ENCODE measurements around the gene GMDS. TPM values are rescaled to one million over a fixed set of nuclear protein-coding genes. Genes with fewer than 3 reads are reported as not detected.

GMDS gene
- polyA plus RNA-seq, 1 of the 3 experiments (the other 2 are of a cell fraction): 12.3 TPM

- Histone ChIP-seq H3K27ac (ENCODE audit: low read depth in 2 of 2, low read length in 1 of 2) (no peak overlapping the region), H3K9me2 (no peaks in the 10 kb centered on the region), H4K20me1 (ENCODE audit: insufficient read depth) (no peaks in the 10 kb centered on the region), H3F3A (replicated peaks; ENCODE audit: insufficient read depth) (no peaks in the 10 kb centered on the region), H3K9me3 (no peaks in the 10 kb centered on the region), H3K27me3 (ENCODE audit: insufficient read depth) (no peaks in the 10 kb centered on the region), H3K4me3 (ENCODE audit: low read depth in 2 of 2, low read length in 1 of 2) (no peak overlapping the region), H3K36me3 (replicated peaks in 1 of 2; ENCODE audit: control insufficient read depth in 1 of 2, insufficient read depth in 2 of 2, low read length in 1 of 2) (no peaks in the 10 kb centered on the region), H3K4me2 (no peak overlapping the region), H2AFZ (ENCODE audit: low read depth) (no peak overlapping the region), H3K9ac (no peak overlapping the region), H3K79me2 (ENCODE audit: insufficient read depth) (no peaks in the 10 kb centered on the region), H3K4me1 (ENCODE audit: control insufficient read depth in 1 of 2, insufficient read depth in 2 of 2, low read depth in 1 of 2, low read length in 1 of 2) (peaks cover 0 to 3% of the 10 kb centered on the region in 2 experiments; a peak in 1 of 4 replicates)
- ChIA-PET CTCF (interaction anchor here (1.3 kb wide), 2 partner anchors 18 to 357 kb away, joined by 3 to 4 read pairs; no protein-coding TSS in a partner anchor), POLR2A (no interaction called here)
- 83% methylated on average over 5 of the region's 5 CpGs for WGBS (ENCODE audit: low lambda C conversion rate)
- no peak for DNase-seq
- no peak for TF ChIP-seq CHD2 (IDR thresholded peaks at IDR 0.05; ENCODE audit: low read length, partially characterized antibody)
Measured at GRCh38 chr6:1747531-1747930, 497.9 kb downstream of the GMDS start.

GRCh38 chr6:1747003-1747402 lies 498.4 kb downstream of the GMDS start:
- Histone ChIP-seq H3K79me2 (ENCODE audit: insufficient read depth) (no peaks in the 10 kb centered on the region), H3F3A (replicated peaks; ENCODE audit: insufficient read depth) (no peaks in the 10 kb centered on the region), H3K27me3 (ENCODE audit: insufficient read depth) (no peaks in the 10 kb centered on the region), H3K4me2 (no peak overlapping the region), H2AFZ (ENCODE audit: low read depth) (no peak overlapping the region), H3K27ac (ENCODE audit: low read depth in 2 of 2, low read length in 1 of 2) (no peak overlapping the region), H3K9me3 (no peaks in the 10 kb centered on the region), H3K9ac (no peak overlapping the region), H3K9me2 (no peaks in the 10 kb centered on the region), H3K4me1 (ENCODE audit: control insufficient read depth in 1 of 2, insufficient read depth in 2 of 2, low read depth in 1 of 2, low read length in 1 of 2) (peaks cover 0 to 3% of the 10 kb centered on the region in 2 experiments; a peak in 1 of 4 replicates), H3K4me3 (ENCODE audit: low read depth in 2 of 2, low read length in 1 of 2) (no peak overlapping the region), H3K36me3 (replicated peaks in 1 of 2; ENCODE audit: control insufficient read depth in 1 of 2, insufficient read depth in 2 of 2, low read length in 1 of 2) (no peaks in the 10 kb centered on the region), H4K20me1 (ENCODE audit: insufficient read depth) (no peaks in the 10 kb centered on the region)
- POLR2A ChIA-PET: no interaction called here
- no peak for DNase-seq
- WGBS (ENCODE audit: low lambda C conversion rate): 82% methylated on average over 4 of the region's 4 CpGs
- CTCF ChIA-PET: interaction anchor here (1.3 kb wide), 1 partner anchor 358 kb away, joined by 3 read pairs; no protein-coding TSS in a partner anchor
- TF ChIP-seq FOXM1 (IDR thresholded peaks at IDR 0.05; ENCODE audit: low read depth) (no peak), FOSL2 (IDR thresholded peaks at IDR 0.05; ENCODE audit: borderline replicate concordance, low read depth) (no peak)

DNA sequence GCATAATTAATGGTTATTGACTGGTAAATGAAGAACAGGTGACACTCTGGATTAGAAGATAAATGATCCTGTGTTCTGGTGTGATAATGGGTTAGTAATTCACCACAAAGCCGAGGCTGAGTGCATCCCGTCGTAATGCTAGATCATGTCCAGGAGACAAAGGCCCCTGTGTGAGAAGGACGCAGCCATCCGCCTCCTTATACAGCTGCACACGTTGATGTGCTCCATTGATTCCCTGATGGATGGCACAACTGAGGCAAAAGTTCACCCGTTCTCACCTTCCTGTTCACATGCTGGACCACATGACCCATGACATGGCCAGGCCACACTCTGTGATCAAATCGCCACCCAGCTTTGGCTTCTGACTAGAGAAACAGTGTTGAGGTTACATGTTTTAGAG lies 499.6 kb downstream of the GMDS start:
- no peak overlapping the region for H3K9ac ChIP-seq
- WGBS (ENCODE audit: low lambda C conversion rate): 87% methylated on average over 8 of the region's 8 CpGs
- no peaks in the 10 kb centered on the region for H3K27me3 ChIP-seq (ENCODE audit: insufficient read depth)
- H2AFZ ChIP-seq (ENCODE audit: low read depth): no peak overlapping the region
- no peaks in the 10 kb centered on the region for H3K9me2 ChIP-seq
- H3F3A ChIP-seq (replicated peaks; ENCODE audit: insufficient read depth): no peaks in the 10 kb centered on the region
- H3K4me2 ChIP-seq: no peak overlapping the region
- ChIA-PET CTCF (no interaction called here), POLR2A (no interaction called here)
- H3K27ac ChIP-seq (ENCODE audit: low read depth in 2 of 2, low read length in 1 of 2): no peak overlapping the region
- no peaks in the 10 kb centered on the region for H3K9me3 ChIP-seq
- no peaks in the 10 kb centered on the region for H3K36me3 ChIP-seq (replicated peaks in 1 of 2; ENCODE audit: control insufficient read depth in 1 of 2, insufficient read depth in 2 of 2, low read length in 1 of 2)
- no peaks in the 10 kb centered on the region for H4K20me1 ChIP-seq (ENCODE audit: insufficient read depth)
- no peak overlapping the region for H3K4me3 ChIP-seq (ENCODE audit: low read depth in 2 of 2, low read length in 1 of 2)
- H3K79me2 ChIP-seq (ENCODE audit: insufficient read depth): no peaks in the 10 kb centered on the region
- no peak for DNase-seq
- peaks cover 0 to 3% of the 10 kb centered on the region in 2 experiments; a peak in 1 of 4 replicates for H3K4me1 ChIP-seq (ENCODE audit: control insufficient read depth in 1 of 2, insufficient read depth in 2 of 2, low read depth in 1 of 2, low read length in 1 of 2)
- TF ChIP-seq SIN3A (IDR thresholded peaks at IDR 0.05; ENCODE audit: borderline replicate concordance, low read depth, low read length): no peak
- no peak for TF ChIP-seq TEAD4 (IDR thresholded peaks at IDR 0.05; ENCODE audit: borderline replicate concordance, insufficient read depth)
- TF ChIP-seq RFX5 (IDR thresholded peaks at IDR 0.05; ENCODE audit: low read length): no peak
- no peak for TF ChIP-seq SMC3 (IDR thresholded peaks at IDR 0.05; ENCODE audit: low read depth, low read length)
- no peak for TF ChIP-seq GABPA (IDR thresholded peaks at IDR 0.05; ENCODE audit: low read depth)
- TF ChIP-seq NRF1 (IDR thresholded peaks at IDR 0.05; ENCODE audit: low read depth, low read length): no peak
- no peak for TF ChIP-seq JUND (IDR thresholded peaks at IDR 0.05)
- TF ChIP-seq, protein P1, sequence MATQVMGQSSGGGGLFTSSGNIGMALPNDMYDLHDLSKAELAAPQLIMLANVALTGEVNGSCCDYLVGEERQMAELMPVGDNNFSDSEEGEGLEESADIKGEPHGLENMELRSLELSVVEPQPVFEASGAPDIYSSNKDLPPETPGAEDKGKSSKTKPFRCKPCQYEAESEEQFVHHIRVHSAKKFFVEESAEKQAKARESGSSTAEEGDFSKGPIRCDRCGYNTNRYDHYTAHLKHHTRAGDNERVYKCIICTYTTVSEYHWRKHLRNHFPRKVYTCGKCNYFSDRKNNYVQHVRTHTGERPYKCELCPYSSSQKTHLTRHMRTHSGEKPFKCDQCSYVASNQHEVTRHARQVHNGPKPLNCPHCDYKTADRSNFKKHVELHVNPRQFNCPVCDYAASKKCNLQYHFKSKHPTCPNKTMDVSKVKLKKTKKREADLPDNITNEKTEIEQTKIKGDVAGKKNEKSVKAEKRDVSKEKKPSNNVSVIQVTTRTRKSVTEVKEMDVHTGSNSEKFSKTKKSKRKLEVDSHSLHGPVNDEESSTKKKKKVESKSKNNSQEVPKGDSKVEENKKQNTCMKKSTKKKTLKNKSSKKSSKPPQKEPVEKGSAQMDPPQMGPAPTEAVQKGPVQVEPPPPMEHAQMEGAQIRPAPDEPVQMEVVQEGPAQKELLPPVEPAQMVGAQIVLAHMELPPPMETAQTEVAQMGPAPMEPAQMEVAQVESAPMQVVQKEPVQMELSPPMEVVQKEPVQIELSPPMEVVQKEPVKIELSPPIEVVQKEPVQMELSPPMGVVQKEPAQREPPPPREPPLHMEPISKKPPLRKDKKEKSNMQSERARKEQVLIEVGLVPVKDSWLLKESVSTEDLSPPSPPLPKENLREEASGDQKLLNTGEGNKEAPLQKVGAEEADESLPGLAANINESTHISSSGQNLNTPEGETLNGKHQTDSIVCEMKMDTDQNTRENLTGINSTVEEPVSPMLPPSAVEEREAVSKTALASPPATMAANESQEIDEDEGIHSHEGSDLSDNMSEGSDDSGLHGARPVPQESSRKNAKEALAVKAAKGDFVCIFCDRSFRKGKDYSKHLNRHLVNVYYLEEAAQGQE (IDR thresholded peaks at IDR 0.05; ENCODE audit: low read depth, low read length): no peak
- TF ChIP-seq, protein P2, sequence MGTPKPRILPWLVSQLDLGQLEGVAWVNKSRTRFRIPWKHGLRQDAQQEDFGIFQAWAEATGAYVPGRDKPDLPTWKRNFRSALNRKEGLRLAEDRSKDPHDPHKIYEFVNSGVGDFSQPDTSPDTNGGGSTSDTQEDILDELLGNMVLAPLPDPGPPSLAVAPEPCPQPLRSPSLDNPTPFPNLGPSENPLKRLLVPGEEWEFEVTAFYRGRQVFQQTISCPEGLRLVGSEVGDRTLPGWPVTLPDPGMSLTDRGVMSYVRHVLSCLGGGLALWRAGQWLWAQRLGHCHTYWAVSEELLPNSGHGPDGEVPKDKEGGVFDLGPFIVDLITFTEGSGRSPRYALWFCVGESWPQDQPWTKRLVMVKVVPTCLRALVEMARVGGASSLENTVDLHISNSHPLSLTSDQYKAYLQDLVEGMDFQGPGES (IDR thresholded peaks at IDR 0.05; ENCODE audit: low read depth, low read length): no peak
- TF ChIP-seq CHD2 (IDR thresholded peaks at IDR 0.05; ENCODE audit: low read length, partially characterized antibody): no peak
- TF ChIP-seq FOXJ3 (CRISPR knock-in tag; IDR thresholded peaks at IDR 0.05): no peak
- no peak for TF ChIP-seq YY1 (IDR thresholded peaks at IDR 0.05; ENCODE audit: low read depth)
- no peak for TF ChIP-seq RCOR1 (IDR thresholded peaks at IDR 0.05; ENCODE audit: low read length)
- TF ChIP-seq MXI1 (IDR thresholded peaks at IDR 0.05; ENCODE audit: low read depth, low read length): no peak
- no peak for TF ChIP-seq GATA2 (CRISPR knock-in tag; IDR thresholded peaks at IDR 0.05)
- no peak for TF ChIP-seq RXRA (IDR thresholded peaks at IDR 0.05; ENCODE audit: borderline replicate concordance, low read depth)
- TF ChIP-seq POLR2AphosphoS5 (IDR thresholded peaks at IDR 0.05; ENCODE audit: low read depth, low read length): no peak
- TF ChIP-seq EZH2phosphoT487 (IDR thresholded peaks at IDR 0.05; ENCODE audit: borderline replicate concordance, low read depth): no peak
- TF ChIP-seq TCF12 (IDR thresholded peaks at IDR 0.05): no peak

Measured in SK-N-SH (cell line).